Erythroblast (primary cell): ENCODE data around the gene SPINK6.

Experiments used
- DNase-seq, 2 experiments: peaks; one replicate each; lab custom pipeline; 2025; lab: John Stamatoyannopoulos, UW
- GATA1 ChIP-seq: IDR thresholded peaks from 2 replicates; pipeline ENCODE4 v1.6.1; 2011; ENCODE audit warnings: low read depth, mild to moderate bottlenecking, control low read depth, low read length, moderate library complexity
- POLR2A ChIP-seq: IDR thresholded peaks from 2 replicates; pipeline ENCODE4 v1.6.1; 2011; ENCODE audit warnings: mild to moderate bottlenecking, low read length

Gene SPINK6

GRCh38 chr5:148255456-148255855 lies 52.6 kb downstream of the SPINK6 start:
- DNase-seq = no peak
- TF ChIP-seq GATA1 = no peak
- TF ChIP-seq POLR2A = no peak

- DNase-seq = no peak
- TF ChIP-seq POLR2A = no peak
These were observed 56.4 kb downstream of the SPINK6 start for GRCh38 chr5:148259288-148259687.

- DNase-seq = no peak
These were observed 58.4 kb downstream of the SPINK6 start for GRCh38 chr5:148261221-148261620.

More at GRCh38 chr5:148261221-148261620, 58.4 kb downstream of the SPINK6 start:
- TF ChIP-seq GATA1 (no peak), POLR2A (no peak)
